SK-N-DZ (cell line): ENCODE measurements around the gene SMIM23. TPM values are rescaled to one million over a fixed set of nuclear protein-coding genes. Genes with fewer than 3 reads are reported as not detected.

Source experiments
- DNase-seq: peaks from one replicate; pipeline ENCODE4 v3.0.0-alpha.2; 2015; ENCODE audit warnings: low spot score
- polyA plus RNA-seq, 2 experiments: library from polyadenylated mRNA; depleted of rRNA; stranded (reverse); fragments of >200 nt; gene quantifications; 2 replicates each; pipeline ENCODE4 v1.2.3, GENCODE V29; 2014

Gene SMIM23
- polyA plus RNA-seq (2014; cell fraction: cytosol; rRNA removed) = not detected in 2 replicates
- polyA plus RNA-seq (2014; cell fraction: nucleus; rRNA removed) = not detected in 2 replicates

- DNase-seq = no peak
Measured at GRCh38 chr5:171785517-171785916, at the start of gene SMIM23. Gene SMIM23, plus strand, starts transcription at chr5:171785817. Its CDS starts 55 bp downstream, at chr5:171785872.

- DNase-seq = no peak
Measured at GRCh38 chr5:171736976-171737891, 48.4 kb upstream of the SMIM23 start.

GRCh38 chr5:171738501-171738900 lies 47.1 kb upstream of the SMIM23 start:
- DNase-seq = no peak

- DNase-seq = no peak
Measured at GRCh38 chr5:171739271-171739670, 46.3 kb upstream of the SMIM23 start.

- no peak for DNase-seq
Measured at GRCh38 chr5:171743436-171744076, 42.1 kb upstream of the SMIM23 start.

GRCh38 chr5:171744264-171744663 lies 41.4 kb upstream of the SMIM23 start:
- no peak for DNase-seq

GRCh38 chr5:171744882-171745281 lies 40.7 kb upstream of the SMIM23 start:
- no peak for DNase-seq

GRCh38 chr5:171745602-171746001 lies 40.0 kb upstream of the SMIM23 start:
- DNase-seq = no peak

- DNase-seq = no peak
Measured at GRCh38 chr5:171747061-171747859, 38.4 kb upstream of the SMIM23 start.

- no peak for DNase-seq
Measured at GRCh38 chr5:171748720-171749119, 36.9 kb upstream of the SMIM23 start.

GRCh38 chr5:171749365-171749764 lies 36.3 kb upstream of the SMIM23 start:
- DNase-seq = no peak

GRCh38 chr5:171750311-171750788 lies 35.3 kb upstream of the SMIM23 start:
- DNase-seq = no peak

- no peak for DNase-seq
Measured at GRCh38 chr5:171755354-171755821, 30.2 kb upstream of the SMIM23 start.

GRCh38 chr5:171757853-171758535 lies 27.6 kb upstream of the SMIM23 start:
- DNase-seq = no peak

GRCh38 chr5:171759777-171760176 lies 25.8 kb upstream of the SMIM23 start:
- DNase-seq = no peak

- DNase-seq = no peak
Measured at GRCh38 chr5:171762021-171762608, 23.5 kb upstream of the SMIM23 start.

- DNase-seq = no peak
Measured at GRCh38 chr5:171762903-171763302, 22.7 kb upstream of the SMIM23 start.

- no peak for DNase-seq
Measured at GRCh38 chr5:171764265-171764664, 21.4 kb upstream of the SMIM23 start.

- DNase-seq = no peak
Measured at GRCh38 chr5:171766875-171767274, 18.7 kb upstream of the SMIM23 start.

GRCh38 chr5:171770153-171770552 lies 15.5 kb upstream of the SMIM23 start:
- DNase-seq = no peak

- no peak for DNase-seq
Measured at GRCh38 chr5:171771856-171772255, 13.8 kb upstream of the SMIM23 start.
